ENCODE results near the gene PLAC1.

PLAC1 gene

GRCh38 chrX:134588806-134589205 lies 69.5 kb downstream of the PLAC1 start:
- DNase-seq (ENCODE audit: low read depth), result no peak

- no peak for DNase-seq (ENCODE audit: low read depth)
These were observed 77.4 kb downstream of the PLAC1 start for GRCh38 chrX:134580907-134581306.

- no peak for DNase-seq (ENCODE audit: low read depth)
These were observed 84.6 kb downstream of the PLAC1 start for GRCh38 chrX:134573683-134574035.

- DNase-seq (ENCODE audit: low read depth), result no peak
These were observed 85.2 kb downstream of the PLAC1 start for GRCh38 chrX:134572816-134573682.

GRCh38 chrX:134571796-134572195 lies 86.5 kb downstream of the PLAC1 start:
- no peak for DNase-seq (ENCODE audit: low read depth)

- DNase-seq (ENCODE audit: low read depth), result no peak
These were observed 87.4 kb downstream of the PLAC1 start for GRCh38 chrX:134570899-134571298.

- DNase-seq (ENCODE audit: low read depth), result no peak
These were observed 87.8 kb downstream of the PLAC1 start for GRCh38 chrX:134570509-134570846.

GRCh38 chrX:134569306-134569705 lies 89.0 kb downstream of the PLAC1 start:
- no peak for DNase-seq (ENCODE audit: low read depth)

- no peak for DNase-seq (ENCODE audit: low read depth)
These were observed 89.8 kb downstream of the PLAC1 start for GRCh38 chrX:134568285-134569016.

GRCh38 chrX:134566506-134566905 lies 91.8 kb downstream of the PLAC1 start:
- DNase-seq (ENCODE audit: low read depth), result no peak

GRCh38 chrX:134562002-134562401 lies 96.3 kb downstream of the PLAC1 start:
- DNase-seq (ENCODE audit: low read depth), result no peak

- no peak for DNase-seq (ENCODE audit: low read depth)
These were observed 100.1 kb downstream of the PLAC1 start for GRCh38 chrX:134558133-134558532.

GRCh38 chrX:134554291-134554690 lies 104.0 kb downstream of the PLAC1 start:
- no peak for DNase-seq (ENCODE audit: low read depth)

GRCh38 chrX:134552351-134552750 lies 105.9 kb downstream of the PLAC1 start:
- no peak for DNase-seq (ENCODE audit: low read depth)

GRCh38 chrX:134551376-134552048 lies 106.8 kb downstream of the PLAC1 start:
- no peak for DNase-seq (ENCODE audit: low read depth)

GRCh38 chrX:134548257-134549201 lies 109.7 kb downstream of the PLAC1 start:
- no peak for DNase-seq (ENCODE audit: low read depth)

- no peak for DNase-seq (ENCODE audit: low read depth)
These were observed 111.1 kb downstream of the PLAC1 start for GRCh38 chrX:134547047-134547679.

GRCh38 chrX:134546187-134546586 lies 112.1 kb downstream of the PLAC1 start:
- DNase-seq (ENCODE audit: low read depth), result no peak

- DNase-seq (ENCODE audit: low read depth), result no peak
These were observed 112.8 kb downstream of the PLAC1 start for GRCh38 chrX:134545510-134545909.

GRCh38 chrX:134544513-134545151 lies 113.6 kb downstream of the PLAC1 start:
- no peak for DNase-seq (ENCODE audit: low read depth)

- no peak for DNase-seq (ENCODE audit: low read depth)
These were observed 114.1 kb downstream of the PLAC1 start for GRCh38 chrX:134544135-134544512.
